ENCODE data around the gene POC1B. TPM values are rescaled to one million over a fixed set of nuclear protein-coding genes. Genes with fewer than 3 reads are reported as not detected.

Gene POC1B
- total RNA-seq, 2 donors from 2014 or later: 26.6 to 27.0 TPM

DNA sequence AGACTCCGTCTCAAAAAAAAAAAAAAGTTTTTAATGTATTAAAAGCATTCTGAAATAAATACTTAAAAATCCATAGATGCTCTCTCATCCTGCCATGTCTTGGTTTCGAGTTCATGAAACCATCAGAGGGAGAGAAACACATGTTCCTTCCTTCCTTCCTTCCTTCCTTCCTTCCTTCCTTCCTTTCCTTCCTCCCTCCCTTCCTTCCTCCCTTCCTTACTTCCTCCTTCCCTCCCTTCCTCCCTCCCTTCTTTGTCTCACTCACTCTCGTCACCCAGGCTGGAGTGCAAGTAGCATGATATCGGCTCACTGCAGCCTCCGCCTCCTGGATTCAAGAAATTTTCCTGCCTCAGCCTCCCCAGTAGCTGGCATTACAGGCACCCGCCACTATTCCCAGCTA, 113.2 kb downstream of the POC1B start:
- intact Hi-C loops (cut with DNase I, micrococcal nuclease): no loop called here
- ATAC-seq (no peak), DNase-seq (no peak)

DNA sequence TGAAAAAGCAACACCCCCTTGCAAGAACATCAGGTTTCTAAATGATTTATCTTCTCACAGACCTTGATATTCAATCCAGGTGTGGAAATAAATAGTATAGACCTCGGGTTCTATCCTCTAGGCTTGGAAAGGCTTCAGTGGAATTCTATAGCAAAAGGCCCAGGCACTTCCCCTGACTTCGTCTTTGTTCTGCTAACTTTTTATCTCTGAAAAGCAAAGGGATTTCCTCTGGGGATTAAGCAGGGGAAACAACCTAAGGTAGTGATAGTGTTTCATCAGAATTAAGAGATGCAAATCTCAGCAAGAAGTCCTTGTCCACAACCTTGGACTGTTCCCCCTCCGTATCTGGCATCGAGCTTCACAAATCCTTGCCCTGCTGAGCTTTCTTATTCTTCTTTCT, 114.0 kb downstream of the POC1B start:
- intact Hi-C loops (cut with DNase I, micrococcal nuclease): no loop called here
- ATAC-seq (no peak), DNase-seq (no peak)

- ATAC-seq: no peak
- intact Hi-C loops (cut with DNase I, micrococcal nuclease): no loop called here
- no peak for DNase-seq
These were observed 114.6 kb downstream of the POC1B start for GRCh38 chr12:89411234-89411633.

GRCh38 chr12:89405626-89406345, 120.1 kb downstream of the POC1B start:
- ATAC-seq: no peak
- intact Hi-C loops (cut with DNase I, micrococcal nuclease): no loop called here
- DNase-seq: no peak

DNA sequence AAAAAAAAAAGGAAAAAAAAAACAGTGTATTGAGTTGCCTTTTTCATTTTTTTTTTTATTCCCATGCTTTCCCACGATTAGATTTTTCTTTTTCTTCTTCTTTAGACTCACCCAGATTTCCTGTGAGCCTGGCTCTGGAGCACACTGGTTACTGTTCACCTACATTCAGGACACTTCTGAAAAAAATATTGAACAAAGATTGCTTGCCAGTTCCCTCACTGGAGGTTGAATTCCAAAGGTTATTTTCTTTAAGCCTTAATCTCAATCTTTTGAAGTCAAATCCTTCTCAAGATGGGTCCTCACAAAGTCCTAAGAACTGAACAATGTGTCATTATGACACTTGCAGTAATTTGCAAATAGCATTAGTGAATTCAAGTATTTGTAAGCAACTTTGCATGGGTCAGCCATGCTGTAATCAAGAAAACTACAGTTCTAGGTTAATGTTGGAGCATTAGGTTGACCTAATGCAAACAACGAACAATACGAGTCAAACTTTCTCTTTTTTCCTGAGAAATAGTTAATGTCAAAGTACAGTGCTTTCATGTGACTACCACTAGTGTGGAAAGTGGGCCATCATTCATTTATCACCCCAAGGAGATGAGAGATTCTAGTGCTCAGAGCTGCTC, 124.3 kb downstream of the POC1B start:
- no peak for ATAC-seq
- no peak for DNase-seq
- intact Hi-C loops (cut with DNase I, micrococcal nuclease): no loop called here

- intact Hi-C loops (cut with DNase I, micrococcal nuclease): no loop called here
- no peak for DNase-seq
- no peak for ATAC-seq
These were observed 125.4 kb downstream of the POC1B start for GRCh38 chr12:89400415-89400814.

DNA sequence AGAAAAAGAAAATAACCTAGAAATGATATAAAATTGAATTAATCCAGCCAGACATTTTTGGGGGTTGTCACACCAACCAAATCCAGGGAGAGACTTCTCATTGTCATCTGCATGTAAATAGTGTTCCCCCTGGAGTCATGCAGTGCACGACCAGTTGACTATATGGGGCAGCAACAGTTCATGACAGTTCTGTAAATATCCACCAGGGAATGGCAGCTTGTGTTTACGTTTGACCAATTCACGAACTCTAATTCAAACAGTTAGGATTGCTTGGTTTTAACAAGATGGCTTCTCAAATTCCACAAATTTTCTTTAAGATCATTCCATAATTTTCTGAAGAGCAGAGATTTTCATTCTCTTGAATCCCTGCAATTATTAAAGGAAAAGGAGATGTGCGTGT, 130.1 kb downstream of the POC1B start:
- ATAC-seq (no peak), DNase-seq (no peak)
- intact Hi-C loops (cut with DNase I, micrococcal nuclease): no loop called here

- ATAC-seq (no peak), DNase-seq (no peak)
- intact Hi-C loops (cut with DNase I, micrococcal nuclease): no loop called here
These were observed 132.2 kb downstream of the POC1B start for GRCh38 chr12:89393551-89394121.

DNA sequence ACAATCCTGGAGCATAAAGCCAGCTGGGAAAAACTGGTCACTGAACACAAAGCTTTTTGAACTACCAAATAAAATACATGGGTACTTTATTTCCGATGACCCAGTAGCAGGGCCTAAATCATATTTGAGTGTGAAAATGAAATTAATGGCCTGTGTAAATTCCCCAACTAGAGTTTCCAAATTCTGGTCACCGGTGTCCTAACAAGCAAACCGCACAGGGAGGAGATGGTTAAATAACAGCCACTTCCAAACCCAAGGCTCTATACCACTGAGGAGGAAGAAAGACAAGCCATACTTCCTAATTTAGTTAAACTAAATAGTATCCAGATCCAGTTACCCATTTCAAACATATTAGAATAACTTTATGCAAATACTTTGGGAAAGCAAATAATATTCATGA, 133.5 kb downstream of the POC1B start:
- intact Hi-C loops (cut with DNase I, micrococcal nuclease): no loop called here
- ATAC-seq (no peak), DNase-seq (no peak)

GRCh38 chr12:89391726-89392336, 134.0 kb downstream of the POC1B start:
- no peak for ATAC-seq
- intact Hi-C loops (cut with DNase I, micrococcal nuclease): no loop called here
- DNase-seq: no peak

- intact Hi-C loops (cut with DNase I, micrococcal nuclease): no loop called here
- DNase-seq: no peak
- peak; percentile 68 for ATAC-seq
These were observed 134.8 kb downstream of the POC1B start for GRCh38 chr12:89390802-89391673.

GRCh38 chr12:89389755-89390661, 135.8 kb downstream of the POC1B start:
- ATAC-seq: peak; percentile 81
- DNase-seq: no peak
- intact Hi-C loops (cut with DNase I, micrococcal nuclease): no loop called here

DNA sequence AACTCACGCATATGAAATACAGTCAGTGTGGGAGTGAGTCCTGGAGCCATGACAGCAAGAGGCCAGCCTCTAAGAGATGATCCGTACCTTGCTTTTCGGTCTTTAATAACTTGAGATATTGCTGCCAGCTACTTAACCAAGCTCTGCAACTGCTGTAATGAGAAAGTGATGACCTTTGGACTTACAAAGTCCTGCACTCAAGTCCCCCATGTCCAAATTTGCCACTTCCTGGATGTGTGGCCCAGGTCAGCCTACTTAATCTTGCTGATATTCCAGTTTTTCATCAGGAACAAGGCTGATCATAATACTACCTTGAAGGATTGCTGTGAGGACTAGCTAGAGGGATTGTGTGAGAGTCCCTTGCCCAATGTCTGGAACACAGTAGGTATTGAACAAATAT, 139.7 kb downstream of the POC1B start:
- no peak for DNase-seq
- peak; percentile 8 for ATAC-seq
- intact Hi-C loops (cut with DNase I, micrococcal nuclease): no loop called here

- ATAC-seq: no peak
- DNase-seq: no peak
- intact Hi-C loops (cut with DNase I, micrococcal nuclease): no loop called here
These were observed 141.0 kb downstream of the POC1B start for GRCh38 chr12:89384807-89385206.

DNA sequence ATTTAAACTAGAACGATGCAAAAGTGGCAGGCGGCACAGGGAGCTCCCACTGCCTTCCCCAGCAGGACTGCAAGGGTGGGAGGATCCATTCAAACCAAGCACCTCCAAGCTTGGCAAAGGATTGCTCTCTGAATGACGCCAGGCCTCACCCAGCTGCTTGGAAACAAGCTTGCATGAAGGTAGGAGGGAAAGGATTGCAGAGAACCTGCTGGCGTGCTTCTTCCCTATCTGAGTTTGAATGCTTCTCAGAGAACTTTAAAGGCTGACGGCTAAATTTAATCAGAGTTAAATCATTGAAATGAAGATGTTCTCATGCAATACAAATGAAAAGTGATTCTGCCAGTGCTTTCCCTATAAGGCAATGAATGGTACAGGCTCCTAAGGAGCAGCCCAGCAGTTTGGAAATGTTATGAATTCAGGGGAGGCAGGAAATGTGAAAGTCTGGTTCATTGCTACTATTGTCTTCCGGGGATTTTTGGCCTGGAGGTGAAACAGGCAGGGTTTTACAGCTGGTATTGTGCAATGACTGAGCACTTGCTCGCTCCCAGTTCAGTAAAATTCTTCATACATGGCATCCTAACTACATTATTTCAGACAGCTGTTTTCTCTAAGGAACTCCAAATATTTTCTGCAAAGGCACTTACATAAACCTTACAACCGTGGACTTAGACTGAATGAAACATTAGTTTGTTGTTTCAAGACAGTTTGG, 141.6 kb downstream of the POC1B start:
- intact Hi-C loops (cut with DNase I, micrococcal nuclease): no loop called here
- peak; percentile 68 for ATAC-seq
- peak; percentile 62 to 63 for DNase-seq

DNA sequence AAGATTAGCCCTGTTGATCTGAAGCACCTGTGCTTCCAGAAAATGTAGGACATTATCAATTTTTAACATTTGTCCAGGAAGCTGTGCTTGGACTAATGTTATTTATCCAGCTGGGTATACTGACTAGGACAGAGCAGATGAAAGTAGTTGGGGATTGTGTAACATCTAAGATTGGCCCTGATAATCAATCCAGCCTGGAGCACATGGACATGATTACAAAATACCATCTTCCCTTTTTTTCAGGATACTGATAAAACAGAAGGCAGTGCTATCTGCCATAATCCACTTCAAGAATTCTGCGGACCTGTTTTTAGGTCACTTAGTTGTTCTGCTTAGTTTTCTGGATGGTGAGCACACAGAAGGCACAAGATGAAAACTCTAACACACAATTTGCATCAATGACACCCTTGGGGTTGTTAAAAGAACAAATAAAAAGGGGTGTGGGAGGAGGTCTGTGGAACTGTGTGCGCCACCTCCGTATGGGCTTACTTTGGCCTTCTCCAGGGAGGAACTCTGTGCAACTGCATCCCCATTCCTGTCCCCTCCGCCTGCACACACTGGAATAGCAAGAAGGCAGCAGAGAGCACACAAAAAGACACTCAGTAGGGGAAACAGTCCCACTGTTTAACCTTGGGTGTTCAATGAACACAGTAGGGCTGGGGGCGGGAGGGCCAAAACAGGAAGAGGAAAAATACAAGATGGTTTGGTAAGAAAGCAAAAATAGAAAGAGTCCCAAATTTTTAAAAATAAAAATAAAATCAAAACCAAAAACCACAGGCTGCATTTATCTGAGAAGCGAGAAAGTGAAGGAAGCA, 142.4 kb downstream of the POC1B start:
- peak; percentile 34 for ATAC-seq
- peak in 1 of 2 donors; percentile 27 for DNase-seq
- intact Hi-C loops (cut with DNase I, micrococcal nuclease): no loop called here

DNA sequence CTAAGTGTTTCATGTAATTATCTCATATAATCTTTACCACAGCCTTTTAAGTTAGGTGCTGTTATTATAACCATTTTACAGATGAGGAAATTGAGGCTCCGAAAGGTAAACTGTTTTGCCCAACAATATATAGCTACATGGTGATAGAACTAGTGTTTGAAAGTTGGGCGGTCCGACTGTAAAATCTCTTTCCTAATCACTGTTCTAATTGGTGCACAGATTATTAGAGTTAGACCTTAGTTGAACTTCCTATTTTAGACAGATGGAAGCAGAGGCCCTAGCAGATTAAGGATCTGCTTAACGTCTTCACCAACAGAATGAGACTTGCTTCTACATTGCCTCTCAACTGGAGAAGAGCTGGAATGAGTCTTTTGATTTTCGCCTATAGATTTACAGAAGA, 143.5 kb downstream of the POC1B start:
- no peak for ATAC-seq
- DNase-seq: no peak
- intact Hi-C loops (cut with DNase I, micrococcal nuclease): no loop called here
